ENCODE measurements around the gene NCF2.
A peak's percentile ranks its signal among the peaks of the same experiment; 100 is the strongest.

Gene NCF2

DNA sequence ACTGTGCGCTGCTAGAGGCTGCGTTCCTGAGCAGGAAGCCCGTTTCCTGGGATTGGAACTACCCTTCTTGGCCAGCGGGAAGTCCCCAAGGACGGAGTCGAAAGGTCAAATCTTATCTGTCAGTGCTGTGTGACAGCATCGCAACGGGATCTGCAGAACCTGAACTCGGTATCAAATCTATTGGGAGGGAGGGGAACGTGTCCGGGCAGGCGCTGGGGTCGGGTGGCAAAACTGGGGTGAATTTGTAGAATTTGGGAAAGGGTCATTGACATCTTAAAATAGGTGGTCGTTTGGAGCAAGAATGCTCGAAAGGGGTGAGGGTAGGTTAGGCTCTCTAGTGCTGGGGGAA, 46.0 kb upstream of the NCF2 start:
- Histone ChIP-seq H3K9ac (ENCODE audit: low read length) (peak overlapping the region; percentile 54), H3K4me1 (ENCODE audit: low read length) (peaks cover 30% of the 10 kb centered on the region), H3K9me3 (ENCODE audit: insufficient read depth, low read length) (no peaks in the 10 kb centered on the region), H3K27me3 (ENCODE audit: low read depth, low read length) (no peaks in the 10 kb centered on the region; the same call in 1 of the 2 replicates), H3K36me3 (replicated peaks; ENCODE audit: low read depth, low read length) (peaks cover 24% of the 10 kb centered on the region), H3K4me3 (ENCODE audit: low read length) (peak overlapping the region; percentile 87), H3K79me2 (ENCODE audit: low read length) (peaks cover 43% of the 10 kb centered on the region), H3K27ac (ENCODE audit: low read length) (no peak overlapping the region), H2AFZ (ENCODE audit: low read depth, low read length) (peak overlapping the region; percentile 93), H3K4me2 (ENCODE audit: low read length) (peak overlapping the region; percentile 98), H4K20me1 (ENCODE audit: insufficient read depth, low read length) (peaks cover 23% of the 10 kb centered on the region)
- no peak for TF ChIP-seq EZH2phosphoT487 (IDR thresholded peaks at IDR 0.05; ENCODE audit: low read depth)
- TF ChIP-seq, protein P1, sequence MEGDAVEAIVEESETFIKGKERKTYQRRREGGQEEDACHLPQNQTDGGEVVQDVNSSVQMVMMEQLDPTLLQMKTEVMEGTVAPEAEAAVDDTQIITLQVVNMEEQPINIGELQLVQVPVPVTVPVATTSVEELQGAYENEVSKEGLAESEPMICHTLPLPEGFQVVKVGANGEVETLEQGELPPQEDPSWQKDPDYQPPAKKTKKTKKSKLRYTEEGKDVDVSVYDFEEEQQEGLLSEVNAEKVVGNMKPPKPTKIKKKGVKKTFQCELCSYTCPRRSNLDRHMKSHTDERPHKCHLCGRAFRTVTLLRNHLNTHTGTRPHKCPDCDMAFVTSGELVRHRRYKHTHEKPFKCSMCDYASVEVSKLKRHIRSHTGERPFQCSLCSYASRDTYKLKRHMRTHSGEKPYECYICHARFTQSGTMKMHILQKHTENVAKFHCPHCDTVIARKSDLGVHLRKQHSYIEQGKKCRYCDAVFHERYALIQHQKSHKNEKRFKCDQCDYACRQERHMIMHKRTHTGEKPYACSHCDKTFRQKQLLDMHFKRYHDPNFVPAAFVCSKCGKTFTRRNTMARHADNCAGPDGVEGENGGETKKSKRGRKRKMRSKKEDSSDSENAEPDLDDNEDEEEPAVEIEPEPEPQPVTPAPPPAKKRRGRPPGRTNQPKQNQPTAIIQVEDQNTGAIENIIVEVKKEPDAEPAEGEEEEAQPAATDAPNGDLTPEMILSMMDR (IDR thresholded peaks at IDR 0.05; ENCODE audit: low read depth, low read length) = no peak

DNA sequence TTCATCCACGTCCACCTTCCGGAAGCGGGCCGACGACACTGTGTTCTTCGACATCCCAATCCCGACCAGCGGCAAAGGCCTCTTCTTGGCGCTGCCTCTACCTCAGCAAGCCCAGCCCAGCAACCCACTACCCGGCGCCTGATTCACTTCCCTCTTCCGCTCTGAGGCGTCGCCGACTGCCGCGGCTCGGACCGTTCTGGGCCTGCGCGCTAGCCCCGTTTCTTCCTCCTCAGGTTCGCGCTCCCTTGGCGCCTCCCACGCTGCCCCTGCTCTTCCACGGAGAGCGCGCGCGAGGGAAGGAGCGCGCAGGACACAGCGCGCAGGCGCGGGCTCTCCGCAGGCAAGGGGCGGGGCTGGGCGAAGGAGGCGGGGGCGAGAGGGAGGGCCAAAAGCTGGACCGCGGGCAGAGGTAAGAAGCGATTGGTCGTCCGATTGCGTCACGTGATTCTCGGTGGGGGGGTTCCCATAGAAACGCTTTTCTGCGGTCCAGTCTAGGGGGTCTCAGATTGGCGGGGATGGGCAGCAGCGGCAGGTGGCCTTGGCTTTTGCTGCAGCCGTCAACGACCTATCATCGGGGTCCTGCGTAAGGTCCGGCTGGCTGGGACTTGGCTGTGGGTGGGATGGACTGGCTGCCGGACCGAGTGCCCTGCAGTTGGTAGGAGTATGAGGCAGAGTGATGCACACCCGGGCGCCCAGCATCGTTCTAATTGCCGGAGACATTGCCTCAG, 45.5 kb upstream of the NCF2 start, which contains the start of gene ARPC5:
TSS of gene ARPC5 (minus strand) at position 178 of the 728 bp plus-strand sequence. CDS start at position 54, 124 bp downstream.
- H3K9ac ChIP-seq (ENCODE audit: low read length) = peak within 1 kb of the TSS; percentile 98
- H3K4me1 ChIP-seq (ENCODE audit: low read length) = peaks cover 32% of the 10 kb centered on the region
- peaks cover 29% of the 10 kb centered on the region for H4K20me1 ChIP-seq (ENCODE audit: insufficient read depth, low read length)
- no peaks in the 10 kb centered on the region; the same call in 1 of the 2 replicates for H3K27me3 ChIP-seq (ENCODE audit: low read depth, low read length)
- peaks cover 26% of the 10 kb centered on the region for H3K36me3 ChIP-seq (replicated peaks; ENCODE audit: low read depth, low read length)
- TF ChIP-seq, protein P1 (IDR thresholded peaks at IDR 0.05; ENCODE audit: low read depth, low read length) = no peak
- H3K4me3 ChIP-seq (ENCODE audit: low read length) = peak within 1 kb of the TSS; percentile 87
- H3K4me2 ChIP-seq (ENCODE audit: low read length) = peak within 1 kb of the TSS; percentile 98
- H2AFZ ChIP-seq (ENCODE audit: low read depth, low read length) = peak within 1 kb of the TSS; percentile 93
- H3K9me3 ChIP-seq (ENCODE audit: insufficient read depth, low read length) = no peaks in the 10 kb centered on the region
- peak within 1 kb of the TSS; percentile 94 for H3K27ac ChIP-seq (ENCODE audit: low read length)
- H3K79me2 ChIP-seq (ENCODE audit: low read length) = peaks cover 48% of the 10 kb centered on the region

DNA sequence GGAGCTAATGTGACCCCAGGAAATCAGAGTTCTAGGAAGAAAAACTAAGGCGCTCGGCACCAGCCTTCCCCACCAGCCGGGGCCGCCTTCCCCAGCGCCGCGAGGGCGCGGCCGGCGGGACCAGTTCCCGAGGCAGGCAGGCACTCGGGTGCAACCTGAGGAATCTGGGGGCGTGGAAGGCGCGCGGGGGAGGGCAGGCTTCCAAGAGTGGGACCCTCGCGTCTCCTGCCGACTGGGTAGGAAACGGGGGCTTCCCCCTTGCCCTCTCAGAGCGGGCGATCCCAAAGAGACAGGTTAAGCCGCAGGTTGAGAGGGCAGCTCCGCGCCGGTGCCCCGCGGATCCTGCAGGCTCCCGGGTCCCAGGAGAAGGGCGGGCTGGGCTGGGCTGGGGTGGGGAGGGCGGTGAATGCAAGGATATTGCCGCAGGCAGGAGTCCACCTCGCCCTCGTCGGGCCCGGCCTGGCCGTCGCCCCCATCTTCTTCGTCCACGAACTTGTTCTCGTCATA, 44.9 kb upstream of the NCF2 start:
- Histone ChIP-seq H2AFZ (ENCODE audit: low read depth, low read length) (no peak overlapping the region), H4K20me1 (ENCODE audit: insufficient read depth, low read length) (peaks cover 35% of the 10 kb centered on the region), H3K9ac (ENCODE audit: low read length) (peak overlapping the region; percentile 98), H3K27me3 (ENCODE audit: low read depth, low read length) (no peaks in the 10 kb centered on the region; the same call in 1 of the 2 replicates), H3K79me2 (ENCODE audit: low read length) (peaks cover 54% of the 10 kb centered on the region), H3K4me2 (ENCODE audit: low read length) (peak overlapping the region; percentile 86), H3K4me1 (ENCODE audit: low read length) (peaks cover 36% of the 10 kb centered on the region), H3K9me3 (ENCODE audit: insufficient read depth, low read length) (no peaks in the 10 kb centered on the region), H3K4me3 (ENCODE audit: low read length) (peak overlapping the region; percentile 87), H3K36me3 (replicated peaks; ENCODE audit: low read depth, low read length) (peaks cover 32% of the 10 kb centered on the region), H3K27ac (ENCODE audit: low read length) (peak overlapping the region; percentile 94)
- TF ChIP-seq, protein P1 (IDR thresholded peaks at IDR 0.05; ENCODE audit: low read depth, low read length) = no peak
- TF ChIP-seq EZH2phosphoT487 (IDR thresholded peaks at IDR 0.05; ENCODE audit: low read depth) = no peak

DNA sequence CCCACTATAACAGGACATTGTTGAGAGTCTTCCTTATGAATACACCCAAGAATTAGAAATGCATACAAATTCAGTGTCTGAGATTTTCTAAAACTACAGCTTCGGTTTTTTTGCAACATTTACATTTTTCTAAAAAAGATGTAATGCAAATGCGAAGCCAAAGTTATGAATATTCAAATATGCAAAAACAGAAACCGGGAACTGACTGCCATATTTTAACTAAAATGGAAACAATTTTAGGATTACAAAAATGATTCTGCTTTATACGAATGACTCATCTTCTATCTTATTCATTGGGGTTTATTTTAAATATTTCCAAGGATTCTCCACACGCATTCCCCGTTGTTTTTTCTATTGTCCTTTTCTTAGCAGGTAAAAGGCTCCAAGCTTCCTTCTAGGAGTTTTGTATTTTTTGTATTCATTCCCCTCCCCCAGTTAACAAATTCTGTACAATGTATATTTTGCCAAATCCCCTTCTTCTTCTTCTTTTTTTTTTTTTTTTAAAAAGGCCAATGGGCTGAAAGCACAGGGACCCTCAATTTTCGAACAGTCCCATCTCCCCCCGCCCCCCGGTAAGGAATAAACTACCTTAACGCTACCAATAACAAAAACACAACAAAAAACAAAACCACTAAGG, 44.3 kb upstream of the NCF2 start:
- peak overlapping the region; percentile 94 for H3K27ac ChIP-seq (ENCODE audit: low read length)

More for the DNA sequence above, 44.3 kb upstream of the NCF2 start:
- Histone ChIP-seq H3K4me3 (ENCODE audit: low read length) (peak overlapping the region; percentile 87), H3K4me2 (ENCODE audit: low read length) (peak overlapping the region; percentile 86), H4K20me1 (ENCODE audit: insufficient read depth, low read length) (peaks cover 38% of the 10 kb centered on the region), H3K27me3 (ENCODE audit: low read depth, low read length) (no peaks in the 10 kb centered on the region; the same call in 1 of the 2 replicates), H3K79me2 (ENCODE audit: low read length) (peaks cover 60% of the 10 kb centered on the region), H2AFZ (ENCODE audit: low read depth, low read length) (no peak overlapping the region), H3K9me3 (ENCODE audit: insufficient read depth, low read length) (no peaks in the 10 kb centered on the region), H3K9ac (ENCODE audit: low read length) (peak overlapping the region; percentile 98), H3K4me1 (ENCODE audit: low read length) (peaks cover 36% of the 10 kb centered on the region), H3K36me3 (replicated peaks; ENCODE audit: low read depth, low read length) (peaks cover 39% of the 10 kb centered on the region)
- TF ChIP-seq EZH2phosphoT487 (IDR thresholded peaks at IDR 0.05; ENCODE audit: low read depth) = no peak
- TF ChIP-seq, protein P1 (IDR thresholded peaks at IDR 0.05; ENCODE audit: low read depth, low read length) = no peak

All from OCI-LY3 (cell line).